ENCODE measurements around the gene CEP85.

Gene CEP85

DNA sequence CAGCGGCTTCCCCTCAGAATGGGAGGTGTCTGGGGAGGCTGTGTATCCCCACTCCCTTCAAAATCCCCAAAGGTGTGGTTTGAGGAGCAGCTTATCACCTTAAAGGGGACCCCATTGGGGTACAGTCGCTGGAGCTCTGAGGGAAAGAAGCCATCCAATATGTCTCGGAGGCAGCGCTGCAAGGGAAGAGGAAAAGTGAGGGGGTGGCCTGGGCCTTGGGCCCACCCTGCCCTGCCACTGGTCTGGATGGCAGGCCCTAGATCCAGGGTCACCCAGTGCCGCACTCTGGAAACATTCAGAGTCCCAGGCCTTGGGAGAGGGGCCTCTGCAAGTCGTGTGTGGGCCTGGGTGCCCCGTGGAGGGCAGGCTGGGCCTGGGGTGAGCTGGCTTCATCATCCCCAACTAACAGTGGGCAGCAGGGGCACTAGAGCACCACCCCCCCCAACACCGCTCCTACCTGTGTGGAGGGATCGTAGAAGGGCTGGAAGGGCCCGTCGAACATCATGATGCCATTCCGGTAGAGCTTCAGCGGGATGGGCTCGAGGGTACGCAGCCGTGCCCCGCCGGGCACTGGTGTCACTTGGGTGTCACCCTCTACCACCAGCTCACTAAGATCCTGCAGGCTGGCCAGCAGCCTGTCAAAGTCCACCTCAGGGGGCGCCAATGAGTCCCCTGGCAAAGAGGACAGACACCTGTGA is 51.5 kb downstream of the CEP85 start:
- Histone ChIP-seq H3K27me3 (ENCODE audit: control insufficient read depth, insufficient read depth, low read length) (no peaks in the 10 kb centered on the region), H3K4me1 (ENCODE audit: control insufficient read depth, insufficient read depth, low read length) (peaks cover 30% of the 10 kb centered on the region), H3K36me3 (ENCODE audit: control insufficient read depth, insufficient read depth, low read length) (no peaks in the 10 kb centered on the region), H3K9ac (ENCODE audit: low read depth, low read length) (no peak overlapping the region), H3K4me3 (ENCODE audit: low read depth, low read length) (no peak overlapping the region), H3K27ac (ENCODE audit: low read depth, low read length) (peak overlapping the region; percentile 48), H3K9me3 (ENCODE audit: control insufficient read depth, insufficient read depth, low read length) (no peaks in the 10 kb centered on the region)

DNA sequence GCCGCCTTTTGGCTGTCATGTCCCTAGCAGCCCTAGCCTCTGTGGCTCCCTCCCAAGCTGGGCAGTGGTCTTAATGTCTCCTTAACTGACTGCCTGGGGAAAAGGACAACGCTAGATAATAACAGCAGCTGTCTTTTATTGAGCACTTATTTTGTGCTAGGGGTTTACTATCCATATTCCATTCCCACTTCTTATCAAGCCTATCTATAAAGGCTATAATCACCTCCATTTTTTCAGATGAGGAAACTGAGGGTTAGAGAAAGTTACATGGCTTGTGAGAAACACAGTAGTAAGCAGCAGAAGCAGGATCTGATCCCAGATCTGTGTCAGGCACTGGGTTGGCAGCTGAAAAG is 52.0 kb downstream of the CEP85 start:
- no peak overlapping the region for H3K27ac ChIP-seq (ENCODE audit: low read depth, low read length)
- no peak overlapping the region for H3K9ac ChIP-seq (ENCODE audit: low read depth, low read length)

DNA sequence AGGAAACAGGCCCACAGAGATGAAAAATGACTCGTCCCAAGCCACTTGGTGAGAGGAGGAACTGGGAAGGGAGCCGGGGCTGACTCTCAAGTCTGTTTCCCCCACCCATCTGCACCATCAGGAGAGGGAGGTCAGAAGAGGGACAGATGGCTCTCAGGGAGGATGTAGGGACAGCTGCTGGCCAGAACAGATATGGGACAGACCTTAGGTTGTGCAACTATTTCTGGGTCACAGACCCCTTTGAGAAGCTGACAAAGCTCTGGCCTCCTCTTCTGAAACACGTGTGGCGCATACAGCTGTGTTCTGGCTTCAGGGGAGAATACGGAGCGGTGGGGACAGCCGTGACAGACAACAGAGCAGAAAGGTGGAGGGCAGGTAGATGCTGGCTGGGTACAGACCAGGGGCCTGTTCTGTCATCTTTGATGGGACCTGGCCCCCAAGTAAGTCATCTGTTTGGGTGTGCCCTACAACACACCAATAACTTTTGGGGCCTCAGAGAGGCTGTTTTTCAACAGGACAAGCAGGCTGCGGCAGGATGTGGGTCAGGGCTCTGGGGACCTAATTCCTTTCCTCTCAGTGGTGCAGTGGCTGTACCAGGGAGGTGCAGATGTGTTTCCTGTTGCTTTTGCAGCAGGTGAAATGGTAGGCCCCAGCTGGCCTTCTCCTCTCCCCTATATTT is 53.2 kb downstream of the CEP85 start:
- Histone ChIP-seq H3K9ac (ENCODE audit: low read depth, low read length) (no peak overlapping the region), H3K4me1 (ENCODE audit: control insufficient read depth, insufficient read depth, low read length) (peaks cover 27% of the 10 kb centered on the region; the same call in 1 of the 2 replicates), H3K4me3 (ENCODE audit: low read depth, low read length) (no peak overlapping the region), H3K36me3 (ENCODE audit: control insufficient read depth, insufficient read depth, low read length) (no peaks in the 10 kb centered on the region), H3K27me3 (ENCODE audit: control insufficient read depth, insufficient read depth, low read length) (no peaks in the 10 kb centered on the region), H3K9me3 (ENCODE audit: control insufficient read depth, insufficient read depth, low read length) (no peaks in the 10 kb centered on the region), H3K27ac (ENCODE audit: low read depth, low read length) (no peak overlapping the region)

More for the DNA sequence above, 52.0 kb downstream of the CEP85 start:
- no peak overlapping the region for H3K4me3 ChIP-seq (ENCODE audit: low read depth, low read length)
- H3K36me3 ChIP-seq (ENCODE audit: control insufficient read depth, insufficient read depth, low read length): no peaks in the 10 kb centered on the region
- peaks cover 32% of the 10 kb centered on the region for H3K4me1 ChIP-seq (ENCODE audit: control insufficient read depth, insufficient read depth, low read length)
- no peaks in the 10 kb centered on the region for H3K27me3 ChIP-seq (ENCODE audit: control insufficient read depth, insufficient read depth, low read length)
- H3K9me3 ChIP-seq (ENCODE audit: control insufficient read depth, insufficient read depth, low read length): no peaks in the 10 kb centered on the region

DNA sequence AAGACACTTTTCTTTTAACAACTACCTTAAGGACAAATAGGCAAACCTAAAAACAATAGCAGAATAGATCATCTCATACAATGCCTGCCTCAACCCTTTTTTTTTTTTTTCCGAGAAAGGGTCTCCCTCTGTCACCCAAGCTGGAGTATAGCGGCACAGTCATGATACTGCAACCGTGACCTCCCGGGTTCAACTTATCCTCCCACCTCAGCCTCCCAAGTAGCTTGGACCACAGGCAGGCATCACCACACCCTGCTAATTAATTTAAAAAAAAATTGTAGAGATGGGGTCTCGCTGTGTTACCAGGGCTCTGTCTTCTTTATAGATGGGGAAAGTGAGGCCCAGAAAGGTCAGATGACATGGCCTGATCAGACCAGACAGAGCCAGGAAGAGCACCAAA is 53.8 kb downstream of the CEP85 start:
- Histone ChIP-seq H3K4me1 (ENCODE audit: control insufficient read depth, insufficient read depth, low read length) (peaks cover 23% of the 10 kb centered on the region; the same call in 1 of the 2 replicates), H3K36me3 (ENCODE audit: control insufficient read depth, insufficient read depth, low read length) (no peaks in the 10 kb centered on the region), H3K4me3 (ENCODE audit: low read depth, low read length) (no peak overlapping the region), H3K27ac (ENCODE audit: low read depth, low read length) (no peak overlapping the region), H3K9me3 (ENCODE audit: control insufficient read depth, insufficient read depth, low read length) (no peaks in the 10 kb centered on the region), H3K27me3 (ENCODE audit: control insufficient read depth, insufficient read depth, low read length) (no peaks in the 10 kb centered on the region), H3K9ac (ENCODE audit: low read depth, low read length) (no peak overlapping the region)

DNA sequence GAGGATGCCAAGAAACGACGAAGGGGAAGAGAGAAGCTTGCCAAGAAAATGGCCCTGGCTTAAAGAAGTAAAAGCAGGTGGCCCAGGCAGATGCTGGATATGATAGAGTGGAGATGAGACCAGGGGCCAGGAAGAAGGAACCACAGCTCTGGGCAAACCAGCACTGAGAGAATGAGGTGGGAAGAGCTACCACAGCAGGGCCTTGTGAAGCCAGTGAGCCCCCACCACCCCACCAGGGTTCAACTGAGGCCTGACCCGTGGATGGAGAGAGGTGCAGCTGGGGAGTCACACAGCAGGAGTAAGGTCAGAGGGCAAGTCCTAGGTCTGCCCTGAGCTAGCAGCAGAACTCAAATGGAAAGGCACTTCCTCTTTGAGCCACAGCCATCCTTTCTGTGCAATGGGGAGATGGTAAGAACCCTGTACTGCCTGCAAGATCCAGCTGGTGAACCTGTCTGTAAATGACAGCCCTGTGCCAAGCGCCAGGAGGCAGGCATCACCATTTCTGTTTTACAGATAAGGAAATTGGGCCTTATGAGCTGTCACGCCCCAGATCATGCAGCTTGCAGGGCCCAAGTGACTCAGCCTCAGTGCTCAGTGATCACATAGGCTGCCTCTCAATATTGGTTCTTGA is 54.4 kb downstream of the CEP85 start:
- no peaks in the 10 kb centered on the region for H3K9me3 ChIP-seq (ENCODE audit: control insufficient read depth, insufficient read depth, low read length)
- H3K36me3 ChIP-seq (ENCODE audit: control insufficient read depth, insufficient read depth, low read length): no peaks in the 10 kb centered on the region
- no peaks in the 10 kb centered on the region for H3K27me3 ChIP-seq (ENCODE audit: control insufficient read depth, insufficient read depth, low read length)
- peaks cover 23% of the 10 kb centered on the region; the same call in 1 of the 2 replicates for H3K4me1 ChIP-seq (ENCODE audit: control insufficient read depth, insufficient read depth, low read length)
- no peak overlapping the region for H3K4me3 ChIP-seq (ENCODE audit: low read depth, low read length)
- H3K9ac ChIP-seq (ENCODE audit: low read depth, low read length): no peak overlapping the region
- H3K27ac ChIP-seq (ENCODE audit: low read depth, low read length): no peak overlapping the region

DNA sequence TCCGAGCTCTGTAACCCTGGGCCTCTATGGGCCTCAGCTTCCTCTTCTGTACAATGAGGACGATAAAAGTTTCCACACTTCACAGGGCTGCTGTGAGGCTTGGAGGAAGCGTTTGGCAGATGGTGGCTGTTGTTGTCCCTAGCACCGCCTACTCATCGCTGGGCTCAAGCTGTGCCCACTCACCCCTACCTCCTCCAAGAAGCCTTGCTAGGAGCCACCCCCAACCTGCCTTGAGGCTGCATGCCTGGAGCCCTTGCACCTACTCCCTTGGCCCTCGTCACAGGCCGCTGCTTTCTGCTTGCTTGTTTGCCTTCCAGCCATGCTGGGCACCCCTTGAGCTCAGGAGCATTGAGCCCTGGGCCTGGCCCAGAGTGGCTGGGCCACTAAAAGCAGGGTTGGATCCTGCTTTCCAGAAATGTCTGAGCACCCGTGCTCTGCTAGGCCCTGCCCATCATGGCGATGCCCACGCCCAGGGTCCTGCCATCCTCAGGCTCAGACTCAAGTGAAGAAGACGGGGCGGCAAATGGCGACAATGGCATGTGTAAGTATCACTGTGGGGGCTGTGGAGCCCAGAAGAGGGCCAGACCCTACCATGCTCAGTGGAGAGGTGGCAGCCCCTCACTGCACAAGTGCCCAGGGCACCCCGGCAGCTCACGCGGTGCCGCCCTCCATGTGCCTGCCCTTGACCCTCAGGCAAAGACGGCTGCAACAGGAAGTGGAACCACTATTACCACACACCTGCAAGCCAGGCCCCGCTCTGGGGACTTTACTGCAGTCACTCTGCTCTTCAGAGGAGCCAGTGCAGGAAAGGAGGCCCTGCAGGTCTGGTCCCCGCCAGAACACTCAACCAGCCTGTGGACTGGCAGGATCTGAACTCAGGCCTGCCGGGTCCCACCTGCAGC is 55.4 kb downstream of the CEP85 start:
- Histone ChIP-seq H3K27ac (ENCODE audit: low read depth, low read length) (no peak overlapping the region), H3K4me3 (ENCODE audit: low read depth, low read length) (no peak overlapping the region), H3K36me3 (ENCODE audit: control insufficient read depth, insufficient read depth, low read length) (no peaks in the 10 kb centered on the region), H3K9ac (ENCODE audit: low read depth, low read length) (no peak overlapping the region), H3K4me1 (ENCODE audit: control insufficient read depth, insufficient read depth, low read length) (peaks cover 23% of the 10 kb centered on the region; the same call in 1 of the 2 replicates), H3K27me3 (ENCODE audit: control insufficient read depth, insufficient read depth, low read length) (no peaks in the 10 kb centered on the region), H3K9me3 (ENCODE audit: control insufficient read depth, insufficient read depth, low read length) (no peaks in the 10 kb centered on the region)

DNA sequence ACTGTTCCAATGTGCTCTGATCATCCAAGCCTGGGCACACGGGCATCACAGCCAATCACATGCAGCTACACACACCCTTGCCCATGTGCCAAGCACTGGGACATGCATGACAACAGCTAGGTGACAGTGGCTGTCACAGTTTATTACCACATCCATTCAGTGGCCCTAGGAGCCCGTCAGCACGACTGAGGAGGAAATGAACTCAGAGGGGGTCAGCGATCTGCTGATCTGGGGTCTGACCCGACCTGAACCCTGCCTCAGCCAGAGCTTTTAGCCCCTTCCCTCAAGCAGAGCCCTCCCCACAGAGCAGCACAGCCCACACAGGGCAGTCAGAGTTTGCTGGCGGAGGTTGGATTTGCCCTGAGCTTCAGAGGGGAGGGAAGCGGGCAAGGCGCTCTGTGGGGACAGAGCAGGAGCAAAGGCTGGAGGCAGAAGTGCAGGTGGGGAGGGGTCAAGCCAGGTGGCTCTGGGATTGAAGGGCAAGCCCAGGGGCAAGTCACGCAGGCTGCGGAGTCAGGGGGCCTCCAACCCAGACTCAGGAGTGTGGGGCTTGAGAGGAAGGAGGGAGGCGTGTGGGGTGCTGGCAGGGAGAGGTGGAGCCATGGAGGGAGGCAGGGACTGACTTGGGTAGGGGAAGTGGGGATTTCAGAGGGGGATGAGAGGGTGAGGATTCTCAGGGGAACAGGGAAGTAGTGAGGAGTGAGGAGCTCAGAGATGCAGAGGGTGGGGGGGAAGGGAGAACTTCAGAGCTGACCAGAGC is 56.3 kb downstream of the CEP85 start:
- peaks cover 18% of the 10 kb centered on the region; the same call in 1 of the 2 replicates for H3K4me1 ChIP-seq (ENCODE audit: control insufficient read depth, insufficient read depth, low read length)
- no peak overlapping the region for H3K9ac ChIP-seq (ENCODE audit: low read depth, low read length)
- no peaks in the 10 kb centered on the region for H3K27me3 ChIP-seq (ENCODE audit: control insufficient read depth, insufficient read depth, low read length)
- H3K4me3 ChIP-seq (ENCODE audit: low read depth, low read length): no peak overlapping the region
- H3K36me3 ChIP-seq (ENCODE audit: control insufficient read depth, insufficient read depth, low read length): no peaks in the 10 kb centered on the region
- peak overlapping the region; percentile 21 for H3K27ac ChIP-seq (ENCODE audit: low read depth, low read length)
- H3K9me3 ChIP-seq (ENCODE audit: control insufficient read depth, insufficient read depth, low read length): no peaks in the 10 kb centered on the region

DNA sequence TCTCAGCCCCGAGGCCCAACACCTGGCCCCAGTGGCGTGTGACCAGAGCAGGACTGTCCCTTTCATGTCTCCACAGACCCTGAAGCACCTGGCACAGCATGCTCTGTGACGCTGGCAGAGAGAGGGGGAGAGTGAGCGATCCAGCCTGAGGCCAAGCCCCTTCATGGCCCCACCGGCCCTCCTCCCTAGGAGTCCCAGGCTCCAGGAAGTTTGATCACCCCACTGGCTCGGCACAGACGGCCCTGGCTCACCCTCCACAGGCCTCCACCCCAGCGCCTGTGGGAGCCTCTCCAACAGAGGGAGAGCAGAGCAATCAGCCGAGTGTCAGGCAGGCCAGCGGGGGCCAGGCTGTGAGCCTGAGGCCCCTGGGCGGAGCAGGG is 56.9 kb downstream of the CEP85 start:
- Histone ChIP-seq H3K27ac (ENCODE audit: low read depth, low read length) (no peak overlapping the region), H3K9me3 (ENCODE audit: control insufficient read depth, insufficient read depth, low read length) (no peaks in the 10 kb centered on the region), H3K27me3 (ENCODE audit: control insufficient read depth, insufficient read depth, low read length) (no peaks in the 10 kb centered on the region), H3K4me3 (ENCODE audit: low read depth, low read length) (no peak overlapping the region), H3K36me3 (ENCODE audit: control insufficient read depth, insufficient read depth, low read length) (no peaks in the 10 kb centered on the region), H3K4me1 (ENCODE audit: control insufficient read depth, insufficient read depth, low read length) (peaks cover 15% of the 10 kb centered on the region; the same call in 1 of the 2 replicates), H3K9ac (ENCODE audit: low read depth, low read length) (no peak overlapping the region)

DNA sequence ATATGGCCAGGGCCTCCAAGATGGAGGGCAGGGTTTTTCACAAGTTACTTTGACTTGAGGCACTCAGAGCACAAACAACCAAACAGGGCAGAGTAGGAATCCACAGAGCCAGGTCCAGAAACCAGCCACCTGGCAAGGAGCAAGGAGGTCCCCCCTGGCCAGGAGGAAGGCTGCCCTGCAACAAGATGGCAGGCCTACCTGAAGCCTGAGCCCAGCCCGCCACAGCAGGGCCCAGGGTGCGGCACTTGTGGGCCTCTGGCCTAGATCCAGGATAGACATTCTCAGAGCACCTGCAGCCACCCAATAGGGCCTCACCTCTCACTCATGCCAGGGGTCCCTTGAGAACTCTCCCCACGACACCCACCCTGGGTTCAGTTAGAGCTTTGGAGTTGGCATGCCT is 57.4 kb downstream of the CEP85 start:
- Histone ChIP-seq H3K9me3 (ENCODE audit: control insufficient read depth, insufficient read depth, low read length) (no peaks in the 10 kb centered on the region), H3K27ac (ENCODE audit: low read depth, low read length) (no peak overlapping the region), H3K36me3 (ENCODE audit: control insufficient read depth, insufficient read depth, low read length) (no peaks in the 10 kb centered on the region), H3K4me3 (ENCODE audit: low read depth, low read length) (no peak overlapping the region), H3K4me1 (ENCODE audit: control insufficient read depth, insufficient read depth, low read length) (peaks cover 15% of the 10 kb centered on the region; the same call in 1 of the 2 replicates), H3K9ac (ENCODE audit: low read depth, low read length) (no peak overlapping the region), H3K27me3 (ENCODE audit: control insufficient read depth, insufficient read depth, low read length) (no peaks in the 10 kb centered on the region)

DNA sequence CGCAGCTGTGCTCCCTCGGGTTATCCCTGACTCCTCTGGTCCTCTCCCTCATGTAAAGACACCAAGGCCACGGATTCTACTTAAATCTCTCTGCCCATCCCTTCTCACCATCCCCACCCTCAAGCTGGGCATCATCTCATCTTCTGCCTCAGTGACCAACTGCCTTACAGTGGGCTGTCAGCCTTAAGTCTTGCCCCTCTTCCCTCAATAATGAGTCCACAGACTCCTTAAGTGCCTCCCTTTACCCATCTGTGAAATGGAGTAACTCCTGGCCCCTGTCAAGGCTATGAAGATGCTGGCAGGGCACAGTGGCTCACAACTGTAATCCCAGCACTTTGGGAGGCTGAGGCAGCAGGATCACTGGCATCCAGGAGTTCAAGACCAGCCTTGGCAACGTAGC is 57.9 kb downstream of the CEP85 start:
- Histone ChIP-seq H3K4me1 (ENCODE audit: control insufficient read depth, insufficient read depth, low read length) (peaks cover 15% of the 10 kb centered on the region; the same call in 1 of the 2 replicates), H3K4me3 (ENCODE audit: low read depth, low read length) (no peak overlapping the region), H3K27me3 (ENCODE audit: control insufficient read depth, insufficient read depth, low read length) (no peaks in the 10 kb centered on the region), H3K9ac (ENCODE audit: low read depth, low read length) (no peak overlapping the region), H3K27ac (ENCODE audit: low read depth, low read length) (no peak overlapping the region), H3K9me3 (ENCODE audit: control insufficient read depth, insufficient read depth, low read length) (no peaks in the 10 kb centered on the region), H3K36me3 (ENCODE audit: control insufficient read depth, insufficient read depth, low read length) (no peaks in the 10 kb centered on the region)

Data from HUES48 (cell line).